Breast epithelium (tissue), 3 donors: Measurements from ENCODE around the gene AMZ1.

Experiments
- POLR2A ChIP-seq: fragments of 450-650 bp; IDR thresholded peaks from one replicate; pipeline ENCODE4 v1.6.1; 2016; ENCODE audit warnings: antibody characterized with exemption, mild to moderate bottlenecking, moderate library complexity
- TF ChIP-seq, protein P1 (sequence below), 3 donors: fragments of 450-650 bp; IDR thresholded peaks; one replicate each; pipeline ENCODE4 v1.5.1; 2016 to 2017; ENCODE audit warnings: antibody characterized with exemption in 3 of 3, mild to moderate bottlenecking in 3 of 3, moderate library complexity in 3 of 3

DNA sequence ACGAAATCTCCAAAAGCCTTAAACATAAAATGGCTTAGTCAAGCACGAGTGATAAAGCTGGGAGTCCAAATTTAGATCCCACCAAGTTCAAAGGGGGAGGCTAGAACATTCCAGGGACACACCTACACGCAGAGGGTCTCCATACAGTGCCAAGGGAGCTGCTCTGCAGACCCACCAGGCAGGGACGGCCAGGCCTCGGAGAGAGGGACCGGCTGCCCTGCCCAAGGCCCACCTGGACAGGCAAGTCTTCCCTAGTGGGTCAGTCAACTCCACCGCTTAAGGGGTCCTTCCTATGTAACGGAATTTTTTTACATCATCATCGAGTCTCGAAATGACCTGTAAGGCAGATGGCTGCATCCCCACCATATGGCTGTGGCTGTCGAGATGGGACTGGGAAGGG is 28.5 kb downstream of the AMZ1 start:
- TF ChIP-seq, protein P1, sequence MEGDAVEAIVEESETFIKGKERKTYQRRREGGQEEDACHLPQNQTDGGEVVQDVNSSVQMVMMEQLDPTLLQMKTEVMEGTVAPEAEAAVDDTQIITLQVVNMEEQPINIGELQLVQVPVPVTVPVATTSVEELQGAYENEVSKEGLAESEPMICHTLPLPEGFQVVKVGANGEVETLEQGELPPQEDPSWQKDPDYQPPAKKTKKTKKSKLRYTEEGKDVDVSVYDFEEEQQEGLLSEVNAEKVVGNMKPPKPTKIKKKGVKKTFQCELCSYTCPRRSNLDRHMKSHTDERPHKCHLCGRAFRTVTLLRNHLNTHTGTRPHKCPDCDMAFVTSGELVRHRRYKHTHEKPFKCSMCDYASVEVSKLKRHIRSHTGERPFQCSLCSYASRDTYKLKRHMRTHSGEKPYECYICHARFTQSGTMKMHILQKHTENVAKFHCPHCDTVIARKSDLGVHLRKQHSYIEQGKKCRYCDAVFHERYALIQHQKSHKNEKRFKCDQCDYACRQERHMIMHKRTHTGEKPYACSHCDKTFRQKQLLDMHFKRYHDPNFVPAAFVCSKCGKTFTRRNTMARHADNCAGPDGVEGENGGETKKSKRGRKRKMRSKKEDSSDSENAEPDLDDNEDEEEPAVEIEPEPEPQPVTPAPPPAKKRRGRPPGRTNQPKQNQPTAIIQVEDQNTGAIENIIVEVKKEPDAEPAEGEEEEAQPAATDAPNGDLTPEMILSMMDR (IDR thresholded peaks at IDR 0.05) = no peak
- no peak for TF ChIP-seq POLR2A
